Peyer's patch (tissue), 4 donors: ENCODE results near the gene WWP2. TPM values are rescaled to one million over a fixed set of nuclear protein-coding genes. Genes with fewer than 3 reads are reported as not detected.

Experiments used
- DNase-seq, 3 donors: peaks; one replicate each; pipeline ENCODE4 v3.0.0-alpha.2; 2017 to 2019
- H3K27ac ChIP-seq, 4 donors: fragments of 200-600 bp; sonication (generic); one replicate each; pipeline ENCODE4 v1.5.1; 2016 to 2019
- H3K27me3 ChIP-seq, 2 donors: fragments of 200-600 bp; sonication (generic); one replicate each; pipeline ENCODE4 v1.5.1; 2019
- H3K36me3 ChIP-seq, 3 donors: fragments of 200-600 bp; sonication (generic); one replicate each; pipeline ENCODE4 v1.5.1; 2016 to 2019
- H3K4me1 ChIP-seq, 4 donors: fragments of 200-600 bp; sonication (generic); one replicate each; pipeline ENCODE4 v1.5.1; 2016 to 2019
- H3K4me3 ChIP-seq, 4 donors: fragments of 200-600 bp; sonication (generic); 1 replicate in 3 of 4; 2 replicates in 1 of 4; pipeline ENCODE4 v1.5.1; 2016 to 2019; ENCODE audit warnings: mild to moderate bottlenecking in 1 of 4
- H3K9me3 ChIP-seq, 4 donors: fragments of 200-600 bp; sonication (generic); one replicate each; pipeline ENCODE4 v1.5.1; 2016 to 2019; ENCODE audit warnings: mild to moderate bottlenecking in 1 of 4
- CTCF ChIP-seq, 6 experiments: fragments of 450-650 bp in 4 of 6; fragments of 200-600 bp in 2 of 6; sonication (generic) in 1 of 6; IDR thresholded peaks; one replicate each; pipeline ENCODE4 v1.5.1; 2017 to 2019; ENCODE audit warnings: antibody characterized with exemption in 6 of 6, mild to moderate bottlenecking in 3 of 6, moderate library complexity in 1 of 6
- POLR2A ChIP-seq, 2 donors: fragments of 450-650 bp; IDR thresholded peaks; one replicate each; pipeline ENCODE4 v1.5.1; 2017; ENCODE audit warnings: antibody characterized with exemption in 2 of 2, mild to moderate bottlenecking in 2 of 2, moderate library complexity in 2 of 2
- total RNA-seq, 4 donors: library from RNA; depleted of rRNA; stranded (reverse); fragments of >200 nt; gene quantifications; one replicate each; pipeline ENCODE4 v1.1.0, GENCODE V29; 2016

WWP2 gene
- total RNA-seq, 4 donors from 2014 or later: 93.5 to 199 (median 111) TPM

GRCh38 chr16:69917739-69918138, 155.6 kb downstream of the WWP2 start:
- H3K36me3 ChIP-seq: peaks cover 0 to 11% (median 0%) of the 10 kb centered on the region in 3 donors
- H3K27ac ChIP-seq: no peak overlapping the region
- no peaks in the 10 kb centered on the region for H3K27me3 ChIP-seq
- TF ChIP-seq POLR2A (IDR thresholded peaks at IDR 0.05) (no peak), CTCF (IDR thresholded peaks at IDR 0.05) (no peak)
- H3K9me3 ChIP-seq: no peaks in the 10 kb centered on the region
- no peak for DNase-seq
- no peak overlapping the region for H3K4me3 ChIP-seq
- H3K4me1 ChIP-seq: no peaks in the 10 kb centered on the region

- Histone ChIP-seq H3K27me3 (no peaks in the 10 kb centered on the region), H3K4me3 (no peak overlapping the region), H3K27ac (no peak overlapping the region)
Measured at GRCh38 chr16:69918241-69918640, 156.1 kb downstream of the WWP2 start.

DNA sequence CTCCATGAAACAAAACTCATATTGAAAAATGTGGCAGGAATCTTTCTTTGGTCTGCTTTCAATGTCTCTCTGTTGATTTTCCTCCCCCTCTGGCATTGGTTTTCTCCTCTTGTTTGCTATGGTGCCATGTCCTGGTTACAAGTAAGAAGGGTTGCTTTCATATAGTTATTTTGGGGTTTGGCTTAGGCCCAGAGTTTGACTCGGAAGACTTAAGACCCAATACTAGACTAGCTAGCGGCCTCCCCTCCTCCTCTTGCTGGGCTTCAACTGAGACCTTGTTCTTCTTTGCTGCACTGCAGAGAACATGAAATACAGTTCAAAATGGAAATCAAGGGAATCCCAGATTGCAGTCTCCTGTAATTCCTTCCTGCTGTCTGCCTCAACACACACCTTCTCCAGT, 159.0 kb downstream of the WWP2 start:
- no peaks in the 10 kb centered on the region for H3K4me1 ChIP-seq
- no peak overlapping the region for H3K4me3 ChIP-seq
- DNase-seq: no peak
- H3K27me3 ChIP-seq: no peaks in the 10 kb centered on the region
- TF ChIP-seq CTCF (IDR thresholded peaks at IDR 0.05) (no peak), POLR2A (IDR thresholded peaks at IDR 0.05) (no peak)
- H3K36me3 ChIP-seq: peaks cover 0 to 26% (median 0%) of the 10 kb centered on the region in 3 donors
- peak overlapping the region in 1 of 4 donors; percentile 8 for H3K27ac ChIP-seq
- H3K9me3 ChIP-seq: no peaks in the 10 kb centered on the region

More at GRCh38 chr16:69918241-69918640, 156.1 kb downstream of the WWP2 start:
- no peaks in the 10 kb centered on the region for H3K9me3 ChIP-seq
- H3K36me3 ChIP-seq: peaks cover 0 to 11% (median 0%) of the 10 kb centered on the region in 3 donors
- TF ChIP-seq POLR2A (IDR thresholded peaks at IDR 0.05) (no peak), CTCF (IDR thresholded peaks at IDR 0.05) (no peak)
- H3K4me1 ChIP-seq: no peaks in the 10 kb centered on the region
- no peak for DNase-seq

DNA sequence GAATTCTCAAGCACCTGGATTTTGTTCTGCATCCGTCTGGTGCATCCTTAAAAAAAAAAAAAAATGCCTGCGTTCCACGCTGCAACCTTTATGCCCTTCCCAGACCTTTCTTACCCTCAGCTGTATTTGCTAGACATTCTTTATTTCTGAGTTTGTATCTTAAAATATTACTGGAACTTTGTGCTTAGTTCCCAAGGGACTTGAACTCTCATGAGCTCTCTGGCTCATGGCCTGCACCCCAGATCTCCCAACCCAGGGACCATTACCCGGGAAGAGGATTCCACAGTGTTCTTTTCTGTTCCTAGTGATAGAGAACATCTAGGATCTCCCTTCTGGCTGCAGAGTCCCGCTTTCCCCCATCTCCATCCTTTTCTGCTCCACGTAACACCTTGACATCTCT, 160.1 kb downstream of the WWP2 start:
- Histone ChIP-seq H3K4me3 (no peak overlapping the region), H3K36me3 (peaks cover 0 to 26% (median 0%) of the 10 kb centered on the region in 3 donors), H3K27me3 (no peaks in the 10 kb centered on the region), H3K27ac (no peak overlapping the region), H3K9me3 (no peaks in the 10 kb centered on the region), H3K4me1 (no peaks in the 10 kb centered on the region)
- TF ChIP-seq CTCF (IDR thresholded peaks at IDR 0.05): no peak
- TF ChIP-seq POLR2A (IDR thresholded peaks at IDR 0.05): no peak
- no peak for DNase-seq

- Histone ChIP-seq H3K4me1 (no peaks in the 10 kb centered on the region), H3K36me3 (peaks cover 0 to 15% (median 0%) of the 10 kb centered on the region in 3 donors), H3K4me3 (no peak overlapping the region), H3K27ac (peak overlapping the region in 3 of 4 donors; percentile 30 to 70 (median 30)), H3K27me3 (no peaks in the 10 kb centered on the region), H3K9me3 (no peaks in the 10 kb centered on the region)
- no peak for DNase-seq
- no peak for TF ChIP-seq POLR2A (IDR thresholded peaks at IDR 0.05)
- no peak for TF ChIP-seq CTCF (IDR thresholded peaks at IDR 0.05)
Measured at GRCh38 chr16:69924041-69924775, 162.1 kb downstream of the WWP2 start.
